Measurements from ENCODE around the gene KLRD1.
"Not testable (repeated sequence)": the region's sequence is repeated elsewhere in the genome, so short reads cannot be mapped to it uniquely, and the experiment has no call there.

Gene KLRD1

DNA sequence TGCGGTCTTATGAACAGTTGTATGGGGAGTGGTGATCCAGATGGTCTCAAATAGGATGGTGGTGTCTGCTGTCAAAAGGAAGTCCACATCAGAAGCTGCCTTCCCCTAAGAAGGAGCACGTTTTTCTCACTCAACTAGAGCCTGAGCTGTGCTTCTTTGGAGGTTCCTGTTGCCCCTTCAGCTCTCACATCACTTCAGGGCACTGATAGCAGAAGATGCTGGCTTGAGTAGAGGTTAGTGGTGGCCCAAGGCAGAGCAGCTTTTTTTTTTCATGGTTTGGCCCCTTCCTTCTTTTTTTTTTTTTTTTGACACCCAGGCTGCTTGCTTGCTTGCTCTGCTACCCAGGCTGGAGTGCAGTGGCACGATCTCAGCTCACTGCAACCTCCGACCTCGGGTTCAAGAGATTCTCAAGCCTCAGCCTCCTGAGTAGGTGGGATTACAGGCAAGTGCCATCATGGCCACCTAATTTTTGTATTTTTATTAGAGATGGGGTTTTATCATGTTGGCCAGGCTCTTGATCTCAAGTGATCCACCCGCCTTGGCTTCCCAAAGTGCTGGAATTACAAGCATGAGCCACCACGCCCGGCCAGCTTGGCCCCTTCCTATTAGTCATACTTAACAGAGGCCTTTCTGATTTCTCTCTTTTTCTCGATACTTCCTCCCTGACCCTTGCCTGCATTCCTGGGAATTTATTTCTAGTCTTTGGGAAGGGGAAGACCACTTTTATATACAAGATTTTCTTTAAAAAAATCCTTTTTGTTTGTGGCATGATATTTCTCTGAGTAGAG is 31.6 kb downstream of the KLRD1 start:
- Histone ChIP-seq H3K27ac (no peak overlapping the region), H3K4me3 (no peak overlapping the region)
- no peak for DNase-seq (ENCODE audit: low spot score)
- TF ChIP-seq, protein P1, sequence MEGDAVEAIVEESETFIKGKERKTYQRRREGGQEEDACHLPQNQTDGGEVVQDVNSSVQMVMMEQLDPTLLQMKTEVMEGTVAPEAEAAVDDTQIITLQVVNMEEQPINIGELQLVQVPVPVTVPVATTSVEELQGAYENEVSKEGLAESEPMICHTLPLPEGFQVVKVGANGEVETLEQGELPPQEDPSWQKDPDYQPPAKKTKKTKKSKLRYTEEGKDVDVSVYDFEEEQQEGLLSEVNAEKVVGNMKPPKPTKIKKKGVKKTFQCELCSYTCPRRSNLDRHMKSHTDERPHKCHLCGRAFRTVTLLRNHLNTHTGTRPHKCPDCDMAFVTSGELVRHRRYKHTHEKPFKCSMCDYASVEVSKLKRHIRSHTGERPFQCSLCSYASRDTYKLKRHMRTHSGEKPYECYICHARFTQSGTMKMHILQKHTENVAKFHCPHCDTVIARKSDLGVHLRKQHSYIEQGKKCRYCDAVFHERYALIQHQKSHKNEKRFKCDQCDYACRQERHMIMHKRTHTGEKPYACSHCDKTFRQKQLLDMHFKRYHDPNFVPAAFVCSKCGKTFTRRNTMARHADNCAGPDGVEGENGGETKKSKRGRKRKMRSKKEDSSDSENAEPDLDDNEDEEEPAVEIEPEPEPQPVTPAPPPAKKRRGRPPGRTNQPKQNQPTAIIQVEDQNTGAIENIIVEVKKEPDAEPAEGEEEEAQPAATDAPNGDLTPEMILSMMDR (IDR thresholded peaks at IDR 0.05), result no peak

DNA sequence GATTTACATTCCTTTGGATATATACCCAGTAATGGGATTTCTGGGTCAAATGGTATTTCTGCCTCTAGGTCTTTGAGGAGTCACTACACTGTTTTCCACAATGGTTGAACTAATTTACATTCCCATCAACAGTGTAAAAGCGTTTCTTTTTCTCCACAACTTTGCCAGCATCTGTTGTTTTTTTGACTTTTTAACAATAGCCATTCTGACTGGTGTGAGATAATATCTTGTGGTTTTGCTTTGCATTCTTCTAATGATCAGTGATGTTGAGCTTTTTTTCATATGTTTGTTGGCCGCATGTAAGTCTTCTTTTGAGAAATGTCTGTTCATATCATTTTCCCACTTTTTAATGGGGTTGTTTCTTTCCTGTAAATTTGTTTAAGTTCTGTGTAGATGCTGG is 33.3 kb downstream of the KLRD1 start:
- H3K27ac ChIP-seq, H3K4me3 ChIP-seq: not testable (repeated sequence)

DNA sequence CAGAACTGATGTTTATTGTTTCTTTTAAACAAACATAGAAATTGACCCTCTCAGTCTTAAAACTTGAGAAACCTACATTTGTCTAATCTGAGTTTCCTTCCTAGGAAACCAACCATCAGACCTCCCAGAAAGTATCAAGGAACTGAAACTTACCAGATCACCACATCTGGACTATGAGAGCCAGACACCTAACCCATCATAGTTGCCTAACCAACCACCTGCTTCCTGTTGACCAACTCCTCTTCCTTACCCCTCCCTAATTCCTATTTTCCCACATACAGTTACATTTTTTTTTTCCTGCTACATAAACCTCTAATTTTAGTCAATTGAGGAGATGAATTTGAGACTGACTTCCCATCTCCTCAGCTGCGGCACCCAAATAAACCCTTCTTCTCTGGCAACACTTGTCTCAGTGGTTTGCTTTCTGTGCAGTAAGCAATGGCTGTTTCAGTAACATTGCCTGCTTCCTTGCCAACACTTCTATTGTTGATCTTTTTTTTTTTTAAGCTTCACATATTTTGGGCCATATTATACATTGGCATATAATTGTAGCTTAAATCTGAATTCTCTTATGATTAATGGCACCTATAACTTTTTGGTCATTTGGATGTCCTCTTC is 34.3 kb downstream of the KLRD1 start:
- TF ChIP-seq, protein P1 (IDR thresholded peaks at IDR 0.05), result no peak
- H3K27ac ChIP-seq, result no peak overlapping the region
- H3K4me3 ChIP-seq, result no peak overlapping the region
- no peak for DNase-seq (ENCODE audit: low spot score)

More for the DNA sequence above, 33.3 kb downstream of the KLRD1 start:
- DNase-seq (ENCODE audit: low spot score), result not testable (repeated sequence)

DNA sequence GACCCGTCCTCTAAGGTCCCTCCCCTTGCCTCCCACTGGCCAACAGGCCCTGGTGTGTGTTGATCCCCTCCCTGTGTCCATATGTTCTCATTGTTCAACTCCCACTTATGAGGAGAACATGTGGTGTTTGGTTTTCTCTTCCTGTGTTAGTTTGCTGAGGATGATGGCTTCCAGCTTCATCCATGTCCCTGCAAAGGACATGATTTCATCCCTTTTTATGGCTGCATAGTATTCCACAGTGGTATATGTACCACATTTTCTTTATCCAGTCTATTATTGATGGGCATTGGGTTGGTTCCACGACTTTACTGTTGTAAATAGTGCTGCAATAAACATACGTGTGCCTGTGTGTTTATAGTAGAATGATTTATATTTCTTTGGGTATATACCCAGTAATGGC is 43.8 kb downstream of the KLRD1 start:
- DNase-seq (ENCODE audit: low spot score); H3K4me3 ChIP-seq; H3K27ac ChIP-seq: not testable (repeated sequence)

DNA sequence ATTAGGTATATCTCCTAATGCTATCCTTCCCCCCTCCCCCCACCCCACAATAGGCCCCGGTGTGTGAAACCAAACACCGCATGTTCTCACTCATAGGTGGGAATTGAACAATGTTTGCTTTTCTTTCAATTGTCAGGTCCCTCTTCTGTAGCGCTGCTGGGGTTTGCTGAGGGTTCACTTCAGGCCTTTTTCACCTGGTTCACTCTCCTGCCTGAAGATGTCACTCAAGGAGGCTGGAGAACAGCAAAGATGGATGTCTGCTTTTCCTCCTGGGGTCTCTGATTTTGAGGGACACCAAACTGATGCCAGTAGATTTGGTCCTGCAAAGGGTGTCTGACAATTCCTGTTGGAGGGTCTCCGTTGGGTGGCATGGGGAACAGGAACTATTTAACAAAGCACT is 46.4 kb downstream of the KLRD1 start:
- H3K4me3 ChIP-seq, result no peak overlapping the region
- TF ChIP-seq, protein P1 (IDR thresholded peaks at IDR 0.05), result no peak
- no peak for DNase-seq (ENCODE audit: low spot score)
- no peak overlapping the region for H3K27ac ChIP-seq

DNA sequence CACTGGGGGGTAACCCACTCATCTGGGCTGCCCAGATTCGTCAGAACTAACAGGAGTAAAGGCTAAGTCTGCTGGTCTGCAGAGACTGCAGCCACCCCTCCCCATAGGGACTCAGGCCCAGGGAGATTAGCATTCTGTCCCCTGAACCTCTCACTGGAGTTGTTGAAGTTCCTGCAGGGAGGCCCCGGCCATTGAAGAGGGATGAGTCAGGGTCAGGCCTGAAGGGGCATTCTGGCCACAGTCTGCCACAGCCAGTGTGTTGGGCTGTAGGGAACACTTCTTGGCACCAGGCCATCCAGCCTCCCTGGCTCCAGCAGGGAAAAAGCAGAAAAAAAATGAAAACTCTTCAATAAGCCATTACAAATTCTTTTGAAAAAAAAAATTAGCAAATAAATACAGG is 46.8 kb downstream of the KLRD1 start:
- no peak for DNase-seq (ENCODE audit: low spot score)

DNA sequence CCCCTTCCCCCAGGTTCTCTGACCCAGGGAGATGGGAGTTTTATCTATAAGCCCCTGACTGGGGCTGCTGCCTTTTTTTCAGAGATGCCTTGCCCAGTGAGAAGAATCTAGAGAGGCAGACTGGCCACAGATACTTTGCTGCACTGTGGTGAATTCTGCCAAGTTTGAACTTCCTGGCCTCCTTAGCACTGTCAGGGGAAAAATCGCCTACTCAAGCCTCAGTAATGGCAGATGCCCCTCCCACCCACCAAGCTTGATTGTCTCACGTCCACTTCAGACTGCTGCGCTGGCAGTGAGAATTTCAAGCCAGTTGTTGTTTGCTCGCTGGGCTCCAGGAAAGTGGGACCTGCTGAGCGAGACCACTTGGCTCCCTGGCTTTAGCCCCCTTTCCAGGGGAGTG is 50.5 kb downstream of the KLRD1 start:
- H3K27ac ChIP-seq, result no peak overlapping the region
- TF ChIP-seq, protein P1 (IDR thresholded peaks at IDR 0.05), result no peak
- no peak for DNase-seq (ENCODE audit: low spot score)
- H3K4me3 ChIP-seq, result no peak overlapping the region

More for the DNA sequence above, 46.8 kb downstream of the KLRD1 start:
- Histone ChIP-seq H3K27ac (no peak overlapping the region), H3K4me3 (no peak overlapping the region)
- TF ChIP-seq, protein P1 (IDR thresholded peaks at IDR 0.05), result no peak

DNA sequence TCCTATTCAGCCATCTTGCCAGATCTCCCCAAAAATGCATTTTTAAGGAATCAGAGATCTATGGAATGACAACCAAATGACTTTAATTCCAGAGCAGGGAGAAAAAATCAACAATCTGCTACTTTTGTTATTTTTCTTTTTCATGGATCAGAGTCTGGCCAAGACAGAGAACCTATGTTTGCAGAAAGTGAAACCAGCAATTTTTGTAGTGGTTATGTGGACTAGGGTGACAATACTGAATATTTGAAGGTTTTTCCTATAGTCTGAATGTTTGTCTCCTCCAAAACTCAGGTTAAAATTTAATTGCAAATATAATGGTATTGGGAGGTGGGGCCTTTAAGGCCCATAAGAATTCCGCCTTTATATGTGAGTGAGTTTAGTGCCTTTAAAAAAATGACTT is 51.3 kb downstream of the KLRD1 start:
- no peak for DNase-seq (ENCODE audit: low spot score)
- H3K27ac ChIP-seq, result no peak overlapping the region
- TF ChIP-seq, protein P1 (IDR thresholded peaks at IDR 0.05), result no peak
- H3K4me3 ChIP-seq, result no peak overlapping the region
